Measurements from ENCODE around the gene BIRC3.

DNA sequence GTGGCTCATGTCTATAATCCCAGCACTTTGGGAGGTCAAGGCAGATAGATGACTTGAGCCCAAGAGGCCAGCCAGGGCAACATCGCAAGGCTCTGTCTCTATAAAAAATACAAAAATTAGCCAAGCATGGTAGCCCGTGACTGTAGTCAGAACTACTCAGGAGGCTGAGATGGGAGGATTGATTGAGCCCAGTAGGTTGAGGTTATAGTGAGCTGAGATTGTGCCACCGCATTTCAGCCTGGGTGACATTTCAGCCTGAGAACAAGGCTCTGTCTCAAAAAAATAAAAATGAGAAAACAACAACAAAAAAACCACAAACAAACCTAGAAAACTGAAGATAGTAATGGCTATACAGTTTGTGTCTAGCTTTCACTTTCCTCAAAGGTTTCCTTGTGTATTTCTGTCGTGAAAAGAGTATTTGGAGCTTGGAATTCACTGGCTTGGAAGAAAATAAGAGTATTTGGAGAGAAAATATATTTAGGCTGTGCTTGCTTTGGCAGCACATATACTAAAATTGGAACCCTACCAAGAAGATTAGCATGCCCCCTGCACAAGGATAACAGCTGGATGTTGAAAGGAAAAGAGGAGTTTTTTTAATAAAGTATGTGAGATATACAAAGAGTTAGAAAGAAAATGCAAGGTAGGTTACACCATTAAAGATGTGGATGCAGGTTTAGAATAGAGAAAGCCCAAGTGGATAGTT is 3.9 kb upstream of the BIRC3 start:
- TF ChIP-seq EZH2phosphoT487 (IDR thresholded peaks at IDR 0.05; ENCODE audit: insufficient read depth, low read depth) (no peak), EZH2 (IDR thresholded peaks at IDR 0.05; ENCODE audit: insufficient read depth, poor library complexity, severe bottlenecking) (no peak)
